Esophagus muscularis mucosa (tissue), 4 donors: ENCODE results near the gene SMC6. TPM values are rescaled to one million over a fixed set of nuclear protein-coding genes. Genes with fewer than 3 reads are reported as not detected.

Experiments
- DNase-seq: peaks from one replicate; pipeline ENCODE4 v3.0.0-alpha.2; 2017; ENCODE audit errors: extremely low spot score
- H3K27ac ChIP-seq, 4 donors: fragments of 200-600 bp; sonication (generic); replicated peaks in 1 of 4; 1 replicate in 3 of 4; 2 replicates in 1 of 4; pipeline ENCODE4 v1.5.1; 2016 to 2019; ENCODE audit warnings: mild to moderate bottlenecking in 1 of 4
- H3K27me3 ChIP-seq, 4 donors: fragments of 200-600 bp; sonication (generic); one replicate each; pipeline versions ENCODE4 v1.5.1 to v1.6.0; 2016 to 2019
- H3K36me3 ChIP-seq, 4 donors: fragments of 200-600 bp; sonication (generic); one replicate each; pipeline ENCODE4 v1.5.1; 2016 to 2019
- H3K4me1 ChIP-seq, 4 donors: fragments of 200-600 bp; sonication (generic); one replicate each; pipeline ENCODE4 v1.5.1; 2016 to 2019
- H3K4me3 ChIP-seq, 4 donors: fragments of 200-600 bp; sonication (generic); 1 replicate in 2 of 4; 2 replicates in 2 of 4; pipeline ENCODE4 v1.5.1; 2016 to 2019; ENCODE audit warnings: mild to moderate bottlenecking in 4 of 4, moderate library complexity in 1 of 4
- H3K9me3 ChIP-seq, 4 donors: fragments of 200-600 bp; sonication (generic); 1 replicate in 3 of 4; 2 replicates in 1 of 4; pipeline ENCODE4 v1.5.1; 2016 to 2019
- CTCF ChIP-seq, 3 experiments: fragments of 200-600 bp in 2 of 3; fragments of 450-650 bp in 1 of 3; sonication (generic) in 2 of 3; IDR thresholded peaks; one replicate each; pipeline ENCODE4 v1.5.1; 2017 to 2019; ENCODE audit warnings: antibody characterized with exemption in 3 of 3, mild to moderate bottlenecking in 2 of 3, moderate library complexity in 1 of 3
- EP300 ChIP-seq: sonication (generic); formaldehyde crosslinking; IDR thresholded peaks from one replicate; pipeline ENCODE4 v1.6.1; 2017; ENCODE audit warnings: antibody characterized with exemption
- POLR2A ChIP-seq: fragments of 450-650 bp; IDR thresholded peaks from one replicate; pipeline ENCODE4 v1.6.1; 2017; ENCODE audit warnings: antibody characterized with exemption, moderate library complexity, mild to moderate bottlenecking, low read depth
- POLR2AphosphoS5 ChIP-seq, 2 donors: sonication (generic); formaldehyde crosslinking; IDR thresholded peaks; one replicate each; pipeline ENCODE4 v1.6.1; 2017; ENCODE audit warnings: antibody characterized with exemption in 2 of 2
- WGBS: methylation state at CpG from one replicate; pipeline ENCODE4 v1.1.5; 2018; 5-methylcytosine and 5-hydroxymethylcytosine counted together
- intact Hi-C: fragments of 100-400 bp; cut with DNase I; formaldehyde crosslinking; loops from one replicate; pipeline ENCODE4 v1.15.1; 2023
- total RNA-seq, 4 donors: library from RNA; depleted of rRNA; stranded (reverse); fragments of >200 nt; gene quantifications; one replicate each; pipeline versions ENCODE4 v1.1.0 to v1.2.1, GENCODE V29; 2016

SMC6 gene
- total RNA-seq, 4 donors from 2014 or later = 8.1 to 11.1 (median 9.7) TPM

GRCh38 chr2:17628349-17629261 lies 125.0 kb downstream of the SMC6 start:
- Histone ChIP-seq H3K27ac (no peak overlapping the region), H3K4me1 (peaks cover 0 to 9% (median 0%) of the 10 kb centered on the region in 4 donors), H3K36me3 (no peaks in the 10 kb centered on the region), H3K9me3 (no peaks in the 10 kb centered on the region), H3K27me3 (no peaks in the 10 kb centered on the region), H3K4me3 (no peak overlapping the region)
- intact Hi-C loops = no loop called here
- TF ChIP-seq EP300 = no peak
- no peak for TF ChIP-seq POLR2A
- no peak for TF ChIP-seq POLR2AphosphoS5 (IDR thresholded peaks at IDR 0.05)
- TF ChIP-seq CTCF (IDR thresholded peaks at IDR 0.05) = no peak
- DNase-seq = no peak
- WGBS = 49% methylated on average over 2 of the region's 2 CpGs

- TF ChIP-seq EP300 = no peak
- no peak for TF ChIP-seq CTCF (IDR thresholded peaks at IDR 0.05)
- TF ChIP-seq POLR2A = no peak
- no peak for TF ChIP-seq POLR2AphosphoS5 (IDR thresholded peaks at IDR 0.05)
- no peak overlapping the region for H3K4me3 ChIP-seq
- no peaks in the 10 kb centered on the region for H3K9me3 ChIP-seq
- 69% methylated on average over 2 of the region's 2 CpGs for WGBS
- no peak overlapping the region for H3K27ac ChIP-seq
- no peaks in the 10 kb centered on the region for H3K27me3 ChIP-seq
- H3K4me1 ChIP-seq = peaks cover 0 to 9% (median 0%) of the 10 kb centered on the region in 4 donors
- intact Hi-C loops = no loop called here
- no peak for DNase-seq
- no peaks in the 10 kb centered on the region for H3K36me3 ChIP-seq
Measured at GRCh38 chr2:17627434-17627833, 126.2 kb downstream of the SMC6 start.

GRCh38 chr2:17626986-17627385 lies 126.6 kb downstream of the SMC6 start:
- 100% methylated on average over 3 of the region's 3 CpGs for WGBS
- TF ChIP-seq CTCF (IDR thresholded peaks at IDR 0.05) (no peak), EP300 (no peak), POLR2A (no peak), POLR2AphosphoS5 (IDR thresholded peaks at IDR 0.05) (no peak)

GRCh38 chr2:17625446-17625845 lies 128.2 kb downstream of the SMC6 start:
- no peak for DNase-seq
- H3K9me3 ChIP-seq = no peaks in the 10 kb centered on the region
- H3K4me1 ChIP-seq = peaks cover 6 to 22% (median 13%) of the 10 kb centered on the region in 4 donors
- H3K27ac ChIP-seq = no peak overlapping the region
- intact Hi-C loops = no loop called here
- TF ChIP-seq EP300 = no peak
- no peak for TF ChIP-seq POLR2A
- no peak for TF ChIP-seq CTCF (IDR thresholded peaks at IDR 0.05)
- TF ChIP-seq POLR2AphosphoS5 (IDR thresholded peaks at IDR 0.05) = no peak
- no peaks in the 10 kb centered on the region for H3K27me3 ChIP-seq
- 79% methylated on average over 3 of the region's 3 CpGs for WGBS
- no peaks in the 10 kb centered on the region for H3K36me3 ChIP-seq
- no peak overlapping the region for H3K4me3 ChIP-seq

More at GRCh38 chr2:17626986-17627385, 126.6 kb downstream of the SMC6 start:
- Histone ChIP-seq H3K27me3 (no peaks in the 10 kb centered on the region), H3K4me1 (peaks cover 0 to 9% (median 0%) of the 10 kb centered on the region in 4 donors), H3K36me3 (no peaks in the 10 kb centered on the region), H3K27ac (no peak overlapping the region), H3K9me3 (no peaks in the 10 kb centered on the region), H3K4me3 (no peak overlapping the region)
- intact Hi-C loops = no loop called here
- no peak for DNase-seq
